ENCODE data around the gene IFI30. TPM values are rescaled to one million over a fixed set of nuclear protein-coding genes. Genes with fewer than 3 reads are reported as not detected.
A peak's percentile ranks its signal among the peaks of the same experiment; 100 is the strongest.

Gene IFI30
- total RNA-seq, 4 donors from 2014 or later = 36.3 to 58.4 (median 40.1) TPM

DNA sequence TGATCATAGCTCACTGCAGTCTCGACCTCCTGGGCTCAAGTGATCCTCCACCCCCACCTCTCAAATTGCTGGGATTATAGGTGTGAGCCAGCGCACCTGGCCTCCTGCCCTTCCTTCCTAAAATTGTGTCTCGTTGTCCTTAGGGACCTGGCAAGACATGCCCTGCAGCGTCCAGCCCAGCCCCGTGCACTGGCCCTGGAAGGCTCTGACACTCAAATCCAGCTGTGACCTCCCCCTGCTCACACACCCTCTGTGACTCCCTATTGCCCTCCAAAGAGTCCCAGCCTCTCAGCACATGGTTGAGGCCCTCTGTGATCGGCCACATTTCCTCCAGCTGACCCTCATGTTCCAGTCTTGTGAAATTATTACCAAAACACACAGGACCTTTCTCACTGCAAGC is 24.3 kb downstream of the IFI30 start:
- no peaks in the 10 kb centered on the region for H3K9me3 ChIP-seq
- TF ChIP-seq, protein P1, sequence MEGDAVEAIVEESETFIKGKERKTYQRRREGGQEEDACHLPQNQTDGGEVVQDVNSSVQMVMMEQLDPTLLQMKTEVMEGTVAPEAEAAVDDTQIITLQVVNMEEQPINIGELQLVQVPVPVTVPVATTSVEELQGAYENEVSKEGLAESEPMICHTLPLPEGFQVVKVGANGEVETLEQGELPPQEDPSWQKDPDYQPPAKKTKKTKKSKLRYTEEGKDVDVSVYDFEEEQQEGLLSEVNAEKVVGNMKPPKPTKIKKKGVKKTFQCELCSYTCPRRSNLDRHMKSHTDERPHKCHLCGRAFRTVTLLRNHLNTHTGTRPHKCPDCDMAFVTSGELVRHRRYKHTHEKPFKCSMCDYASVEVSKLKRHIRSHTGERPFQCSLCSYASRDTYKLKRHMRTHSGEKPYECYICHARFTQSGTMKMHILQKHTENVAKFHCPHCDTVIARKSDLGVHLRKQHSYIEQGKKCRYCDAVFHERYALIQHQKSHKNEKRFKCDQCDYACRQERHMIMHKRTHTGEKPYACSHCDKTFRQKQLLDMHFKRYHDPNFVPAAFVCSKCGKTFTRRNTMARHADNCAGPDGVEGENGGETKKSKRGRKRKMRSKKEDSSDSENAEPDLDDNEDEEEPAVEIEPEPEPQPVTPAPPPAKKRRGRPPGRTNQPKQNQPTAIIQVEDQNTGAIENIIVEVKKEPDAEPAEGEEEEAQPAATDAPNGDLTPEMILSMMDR (IDR thresholded peaks at IDR 0.05) = no peak
- no peak for TF ChIP-seq POLR2A (IDR thresholded peaks at IDR 0.05)
- H3K27ac ChIP-seq = no peak overlapping the region
- intact Hi-C loops (cut with DNase I) = no loop called here
- no peak overlapping the region for H3K4me3 ChIP-seq (replicated peaks in 1 of 3)
- 73 to 79% methylated on average over 6 of the region's 6 CpGs for WGBS, 2 donors
- no peaks in the 10 kb centered on the region for H3K27me3 ChIP-seq
- H3K4me1 ChIP-seq = peaks cover 17 to 19% of the 10 kb centered on the region in 2 donors
- H3K36me3 ChIP-seq = peaks cover 0 to 14% of the 10 kb centered on the region in 2 donors
- no peak for DNase-seq

- intact Hi-C loops (cut with DNase I) = no loop called here
- no peak for TF ChIP-seq POLR2A (IDR thresholded peaks at IDR 0.05)
- TF ChIP-seq, protein P1 (IDR thresholded peaks at IDR 0.05) = no peak
- no peak overlapping the region for H3K27ac ChIP-seq
- peaks cover 0 to 14% of the 10 kb centered on the region in 2 donors for H3K36me3 ChIP-seq
- H3K4me3 ChIP-seq (replicated peaks in 1 of 3) = no peak overlapping the region
- H3K9me3 ChIP-seq = no peaks in the 10 kb centered on the region
- no peak for DNase-seq
- WGBS, 2 donors = 91 to 93% methylated on average over 6 of the region's 6 CpGs
- H3K4me1 ChIP-seq = peaks cover 21 to 24% of the 10 kb centered on the region in 2 donors
- H3K27me3 ChIP-seq = no peaks in the 10 kb centered on the region
Observed at GRCh38 chr19:18198374-18198773, 24.8 kb downstream of the IFI30 start.

- H3K27me3 ChIP-seq = no peaks in the 10 kb centered on the region
Observed at GRCh38 chr19:18202397-18202777, 28.8 kb downstream of the IFI30 start.

GRCh38 chr19:18202778-18203407 is 29.3 kb downstream of the IFI30 start:
- peak overlapping the region in 1 of 3 donors; percentile 46 for H3K27ac ChIP-seq

More at GRCh38 chr19:18202397-18202777, 28.8 kb downstream of the IFI30 start:
- Histone ChIP-seq H3K4me1 (peaks cover 17 to 19% of the 10 kb centered on the region in 2 donors), H3K36me3 (peaks cover 0 to 10% of the 10 kb centered on the region in 2 donors), H3K4me3 (replicated peaks in 1 of 3) (no peak overlapping the region), H3K27ac (no peak overlapping the region), H3K9me3 (no peaks in the 10 kb centered on the region)
- TF ChIP-seq POLR2A (IDR thresholded peaks at IDR 0.05) = no peak
- TF ChIP-seq, protein P1 (IDR thresholded peaks at IDR 0.05) = no peak
- 88 to 89% methylated on average over 23 to 24 of the region's 24 CpGs for WGBS, 2 donors
- DNase-seq = no peak
- intact Hi-C loops (cut with DNase I) = loop anchor here (5.0 to 10.0 kb wide), 2 partner anchors 40 to 212 kb away; partner anchors contain the start of gene SSBP4

More at GRCh38 chr19:18202778-18203407, 29.3 kb downstream of the IFI30 start:
- Histone ChIP-seq H3K4me1 (peaks cover 17 to 19% of the 10 kb centered on the region in 2 donors), H3K9me3 (no peaks in the 10 kb centered on the region), H3K4me3 (replicated peaks in 1 of 3) (peak overlapping the region in 1 of 3 donors; percentile 72), H3K36me3 (peaks cover 0 to 10% of the 10 kb centered on the region in 2 donors), H3K27me3 (no peaks in the 10 kb centered on the region)
- intact Hi-C loops (cut with DNase I) = loop anchor here (5.0 to 10.0 kb wide), 2 partner anchors 41 to 212 kb away; partner anchors contain the start of gene SSBP4
- TF ChIP-seq POLR2A (IDR thresholded peaks at IDR 0.05) = no peak
- TF ChIP-seq, protein P1 (IDR thresholded peaks at IDR 0.05) = peak in 3 of 6 experiments; percentile 24 to 43 (median 31)
- peak; percentile 36 to 51 for DNase-seq
- 2% methylated on average over 9 of the region's 32 CpGs; no CpG with 5 or more reads in 1 of the 2 donors for WGBS, 2 donors

All from thyroid gland (tissue), 4 donors.